ENCODE measurements around the gene SPTAN1. TPM values are rescaled to one million over a fixed set of nuclear protein-coding genes. Genes with fewer than 3 reads are reported as not detected.

Gene SPTAN1
- 100 to 1,000 TPM; 185 to 310 (median 275) TPM for total RNA-seq

- TF ChIP-seq CTCF (IDR thresholded peaks at IDR 0.05; ENCODE audit: low read depth) = no peak
Observed at GRCh38 chr9:128552153-128552743, at the start of gene SPTAN1. Gene SPTAN1, plus strand, starts transcription at chr9:128552587. Its CDS starts 14,154 bp downstream, at chr9:128566741.

GRCh38 chr9:128503870-128504269, 48.5 kb upstream of the SPTAN1 start:
- no peak for TF ChIP-seq CTCF (IDR thresholded peaks at IDR 0.05; ENCODE audit: low read depth)

- no peak for TF ChIP-seq CTCF (IDR thresholded peaks at IDR 0.05; ENCODE audit: low read depth)
Observed at GRCh38 chr9:128504485-128505413, 47.6 kb upstream of the SPTAN1 start, which contains the start of gene GLE1. Gene GLE1, plus strand, starts transcription at chr9:128504719. Its CDS starts 87 bp downstream, at chr9:128504806.

GRCh38 chr9:128505414-128505765, 47.0 kb upstream of the SPTAN1 start:
- TF ChIP-seq CTCF (IDR thresholded peaks at IDR 0.05; ENCODE audit: low read depth) = no peak

GRCh38 chr9:128512820-128513219, 39.6 kb upstream of the SPTAN1 start:
- no peak for TF ChIP-seq CTCF (IDR thresholded peaks at IDR 0.05; ENCODE audit: low read depth)

GRCh38 chr9:128521956-128522355, 30.4 kb upstream of the SPTAN1 start:
- no peak for TF ChIP-seq CTCF (IDR thresholded peaks at IDR 0.05; ENCODE audit: low read depth)

- no peak for TF ChIP-seq CTCF (IDR thresholded peaks at IDR 0.05; ENCODE audit: low read depth)
Observed at GRCh38 chr9:128523199-128523925, 29.0 kb upstream of the SPTAN1 start.
